ENCODE measurements around the gene DOC2B.

GRCh38 chr17:206941-207560 lies 25.6 kb upstream of the DOC2B start:
- TF ChIP-seq CTCF (IDR thresholded peaks at IDR 0.05), result no peak
- no peak for TF ChIP-seq POLR2A (IDR thresholded peaks at IDR 0.05)

Measured in heart left ventricle (tissue), 13 donors.